Hippocampal formation (tissue), 2 donors: Measurements from ENCODE around the gene PPP1R1A.

Experiments used
- DNase-seq, 2 donors: peaks; one replicate each; lab custom pipeline; 2025; lab: John Stamatoyannopoulos, UW

The PPP1R1A gene

GRCh38 chr12:54571193-54572188 is 17.0 kb downstream of the PPP1R1A start:
- no peak for DNase-seq

GRCh38 chr12:54569995-54570528 is 18.4 kb downstream of the PPP1R1A start:
- DNase-seq = no peak

GRCh38 chr12:54569072-54569471 is 19.4 kb downstream of the PPP1R1A start:
- no peak for DNase-seq

GRCh38 chr12:54566792-54567191 is 21.7 kb downstream of the PPP1R1A start:
- DNase-seq = no peak

- no peak for DNase-seq
Measured at GRCh38 chr12:54565986-54566544, 22.4 kb downstream of the PPP1R1A start.

GRCh38 chr12:54565310-54565985 is 23.0 kb downstream of the PPP1R1A start:
- no peak for DNase-seq

- no peak for DNase-seq
Measured at GRCh38 chr12:54564768-54565167, 23.7 kb downstream of the PPP1R1A start.

GRCh38 chr12:54563787-54564186 is 24.7 kb downstream of the PPP1R1A start:
- DNase-seq = no peak

GRCh38 chr12:54562750-54563356 is 25.6 kb downstream of the PPP1R1A start:
- DNase-seq = no peak

GRCh38 chr12:54561164-54561563 is 27.3 kb downstream of the PPP1R1A start:
- peak in 1 of 2 donors; percentile 24 for DNase-seq

- DNase-seq = peak; percentile 75 to 88
Measured at GRCh38 chr12:54560374-54560858, 28.0 kb downstream of the PPP1R1A start.

GRCh38 chr12:54558759-54559158 is 29.7 kb downstream of the PPP1R1A start:
- no peak for DNase-seq

- DNase-seq = no peak
Measured at GRCh38 chr12:54558311-54558710, 30.1 kb downstream of the PPP1R1A start.

GRCh38 chr12:54555670-54556257 is 32.7 kb downstream of the PPP1R1A start:
- DNase-seq = no peak

- DNase-seq = no peak
Measured at GRCh38 chr12:54549774-54550451, 38.5 kb downstream of the PPP1R1A start.

GRCh38 chr12:54546511-54546910 is 41.9 kb downstream of the PPP1R1A start:
- DNase-seq = no peak

GRCh38 chr12:54544743-54545142 is 43.7 kb downstream of the PPP1R1A start:
- DNase-seq = no peak

- no peak for DNase-seq
Measured at GRCh38 chr12:54543526-54543925, 44.9 kb downstream of the PPP1R1A start.

- DNase-seq = no peak
Measured at GRCh38 chr12:54541751-54542290, 46.6 kb downstream of the PPP1R1A start.

GRCh38 chr12:54538136-54538700 is 50.2 kb downstream of the PPP1R1A start:
- no peak for DNase-seq
